Measurements from ENCODE around the gene MICB. TPM values are rescaled to one million over a fixed set of nuclear protein-coding genes. Genes with fewer than 3 reads are reported as not detected.
A peak's percentile ranks its signal among the peaks of the same experiment; 100 is the strongest.

Gene MICB
- total and polyA plus RNA-seq, 9 of the 15 experiments (the other 6 are each of a cell fraction or from before 2014, with no cell fraction given), result 13.3 to 34.5 (median 19.8) TPM

GRCh38 chr6:31541658-31542521 is 43.9 kb downstream of the MICB start, which contains the start of gene DDX39B (continued):
- TF ChIP-seq MEF2D (tag; conservative IDR thresholded peaks at IDR 0.05; ENCODE audit: low read depth) (peak; percentile 80), ZBTB26 (CRISPR knock-in tag; IDR thresholded peaks at IDR 0.05) (peak; percentile 94), OTX1 (CRISPR knock-in tag; IDR thresholded peaks at IDR 0.05) (peak; percentile 85), EZH2 (IDR thresholded peaks at IDR 0.05; ENCODE audit: borderline replicate concordance, low read depth, low read length) (no peak), CHCHD3 (CRISPR knock-in tag; IDR thresholded peaks at IDR 0.05) (peak; percentile 57; the same call in 1 of the 2 replicates), NFXL1 (CRISPR knock-in tag; IDR thresholded peaks at IDR 0.05) (no peak), ERF (CRISPR knock-in tag; IDR thresholded peaks at IDR 0.05) (peak; percentile 14), SNRNP70 (optimal IDR thresholded peaks at IDR 0.05; ENCODE audit: low read depth, low read length) (no peak), ZBTB34 (CRISPR knock-in tag; IDR thresholded peaks at IDR 0.05) (no peak), TFE3 (CRISPR knock-in tag; IDR thresholded peaks at IDR 0.05) (peak; percentile 2; the same call in 1 of the 2 replicates), ZBTB5 (IDR thresholded peaks at IDR 0.05) (no peak), NR2F6 (CRISPR knock-in tag; IDR thresholded peaks at IDR 0.05) (peak; percentile 91), MXD1 (CRISPR knock-in tag; IDR thresholded peaks at IDR 0.05; ENCODE audit: borderline replicate concordance, poor library complexity, severe bottlenecking) (no peak), KLF16 (IDR thresholded peaks at IDR 0.05) (no peak), ZNF561 (CRISPR knock-in tag; conservative IDR thresholded peaks at IDR 0.05) (no peak), HOMEZ (CRISPR knock-in tag; IDR thresholded peaks at IDR 0.05) (no peak; the same call in 1 of the 2 replicates), USF2 (CRISPR knock-in tag; IDR thresholded peaks at IDR 0.05) (no peak)

Measured in K562 (cell line).